Measurements from ENCODE around the gene ADH1B.

DNA sequence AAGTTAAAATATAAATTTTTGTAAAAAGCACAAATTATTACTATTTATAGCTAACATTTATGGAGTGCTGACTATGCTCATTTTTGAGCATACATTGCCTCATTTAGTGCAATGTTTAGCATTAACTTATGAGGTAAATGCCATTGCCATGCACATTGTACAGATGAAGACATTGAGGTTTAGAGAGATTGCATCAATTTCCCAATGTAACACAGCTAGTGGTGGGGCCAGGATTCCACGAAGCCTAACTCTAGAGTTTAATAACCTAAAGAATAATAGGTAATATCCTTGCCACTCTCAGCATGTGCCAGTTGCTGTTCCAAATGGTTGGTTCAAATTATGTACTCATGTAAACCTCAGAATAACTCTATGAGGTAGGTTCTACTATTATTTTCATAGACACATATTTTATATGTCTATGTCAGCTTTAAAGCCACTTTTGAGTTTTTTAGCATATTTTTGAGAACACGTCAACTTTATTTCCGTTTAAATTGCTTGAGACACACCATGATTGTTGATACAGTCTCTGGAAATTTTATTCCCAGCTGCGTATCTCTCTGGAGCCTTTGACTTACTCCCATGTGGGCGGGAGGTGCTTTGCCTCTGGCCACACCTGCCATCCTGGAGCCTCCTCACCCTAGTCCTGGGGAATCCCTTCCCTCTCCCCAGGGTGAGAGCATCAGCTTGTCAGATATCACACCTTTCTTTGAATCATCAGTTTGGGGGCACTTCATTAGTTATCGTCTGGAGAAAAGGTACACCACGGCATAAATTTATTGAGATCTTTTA, 19.6 kb downstream of the ADH1B start:
- TF ChIP-seq, protein P1, sequence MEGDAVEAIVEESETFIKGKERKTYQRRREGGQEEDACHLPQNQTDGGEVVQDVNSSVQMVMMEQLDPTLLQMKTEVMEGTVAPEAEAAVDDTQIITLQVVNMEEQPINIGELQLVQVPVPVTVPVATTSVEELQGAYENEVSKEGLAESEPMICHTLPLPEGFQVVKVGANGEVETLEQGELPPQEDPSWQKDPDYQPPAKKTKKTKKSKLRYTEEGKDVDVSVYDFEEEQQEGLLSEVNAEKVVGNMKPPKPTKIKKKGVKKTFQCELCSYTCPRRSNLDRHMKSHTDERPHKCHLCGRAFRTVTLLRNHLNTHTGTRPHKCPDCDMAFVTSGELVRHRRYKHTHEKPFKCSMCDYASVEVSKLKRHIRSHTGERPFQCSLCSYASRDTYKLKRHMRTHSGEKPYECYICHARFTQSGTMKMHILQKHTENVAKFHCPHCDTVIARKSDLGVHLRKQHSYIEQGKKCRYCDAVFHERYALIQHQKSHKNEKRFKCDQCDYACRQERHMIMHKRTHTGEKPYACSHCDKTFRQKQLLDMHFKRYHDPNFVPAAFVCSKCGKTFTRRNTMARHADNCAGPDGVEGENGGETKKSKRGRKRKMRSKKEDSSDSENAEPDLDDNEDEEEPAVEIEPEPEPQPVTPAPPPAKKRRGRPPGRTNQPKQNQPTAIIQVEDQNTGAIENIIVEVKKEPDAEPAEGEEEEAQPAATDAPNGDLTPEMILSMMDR (IDR thresholded peaks at IDR 0.05) = no peak
- TF ChIP-seq POLR2AphosphoS5 (IDR thresholded peaks at IDR 0.05) (no peak), POLR2A (IDR thresholded peaks at IDR 0.05) (no peak)
